Coronary artery (tissue), 2 donors: ENCODE results near the gene NKX1-2.

Experiments used
- DNase-seq: peaks from one replicate; pipeline ENCODE4 v3.0.0-alpha.2; 2017; ENCODE audit warnings: low spot score
- H3K27ac ChIP-seq, 2 donors: fragments of 200-600 bp; sonication (generic); one replicate each; pipeline ENCODE4 v1.5.1; 2016 to 2019
- H3K4me3 ChIP-seq: fragments of 200-600 bp; sonication (generic); 2 replicates; pipeline ENCODE4 v1.5.1; 2016; ENCODE audit warnings: mild to moderate bottlenecking, moderate library complexity
- CTCF ChIP-seq: fragments of 200-600 bp; sonication (generic); IDR thresholded peaks from one replicate; pipeline ENCODE4 v1.5.1; 2019; ENCODE audit warnings: antibody characterized with exemption

NKX1-2 gene

GRCh38 chr10:124450012-124450782 is at the start of gene NKX1-2:
NKX1-2 (minus strand) TSS chr10:124450035; CDS start chr10:124449943, 92 bp downstream.
- DNase-seq, result no peak
- Histone ChIP-seq H3K4me3 (peak within 1 kb of the TSS; percentile 39), H3K27ac (no peak within 1 kb of the TSS)
- no peak for TF ChIP-seq CTCF

GRCh38 chr10:124498056-124498455 is 48.2 kb upstream of the NKX1-2 start:
- no peak for TF ChIP-seq CTCF
- Histone ChIP-seq H3K27ac (no peak overlapping the region), H3K4me3 (no peak overlapping the region)
- no peak for DNase-seq

DNA sequence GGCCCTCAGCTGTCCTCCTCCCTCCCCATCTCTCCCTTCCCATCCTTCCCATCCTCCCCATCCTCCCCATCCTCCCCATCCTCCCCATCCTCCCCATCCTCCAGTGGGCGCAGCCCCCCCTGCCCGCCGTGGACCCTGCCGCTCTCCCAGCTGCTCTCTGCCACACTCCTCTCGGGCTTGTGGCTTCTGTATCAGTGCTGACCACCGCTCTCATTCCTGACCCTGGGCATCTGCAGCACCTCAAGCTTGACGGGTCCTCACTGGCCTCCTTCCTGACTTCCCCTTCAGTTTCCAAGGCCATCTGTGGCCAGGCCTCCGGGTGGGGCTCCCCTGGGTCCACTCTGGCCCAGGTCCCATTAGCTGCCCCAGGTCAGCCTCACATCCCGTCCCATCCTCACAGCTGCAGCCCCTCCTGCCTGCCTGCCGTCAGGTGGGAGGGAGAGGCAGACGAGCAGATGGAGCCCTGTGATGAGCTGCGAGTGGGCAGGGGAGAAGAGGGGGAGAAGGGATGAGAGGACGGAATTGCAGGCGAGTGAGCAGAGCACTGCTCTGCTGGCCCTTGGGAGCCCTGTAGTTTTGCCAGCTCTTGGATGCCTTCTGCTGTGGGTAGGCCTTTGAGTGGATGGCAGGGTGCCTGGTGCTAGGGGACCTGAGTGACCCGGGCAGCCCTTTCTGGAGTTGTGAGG is 47.5 kb upstream of the NKX1-2 start:
- no peak for TF ChIP-seq CTCF
- no peak for DNase-seq
- no peak overlapping the region for H3K27ac ChIP-seq
- no peak overlapping the region for H3K4me3 ChIP-seq

- DNase-seq, result no peak
- no peak for TF ChIP-seq CTCF
- Histone ChIP-seq H3K27ac (no peak overlapping the region), H3K4me3 (no peak overlapping the region)
Observed at GRCh38 chr10:124496620-124497019, 46.8 kb upstream of the NKX1-2 start.

- Histone ChIP-seq H3K4me3 (no peak overlapping the region), H3K27ac (no peak overlapping the region)
- no peak for DNase-seq
- TF ChIP-seq CTCF, result no peak
Observed at GRCh38 chr10:124496150-124496549, 46.3 kb upstream of the NKX1-2 start.

GRCh38 chr10:124495725-124496124 is 45.9 kb upstream of the NKX1-2 start:
- DNase-seq, result no peak
- H3K27ac ChIP-seq, result no peak overlapping the region
- no peak overlapping the region for H3K4me3 ChIP-seq
- no peak for TF ChIP-seq CTCF

GRCh38 chr10:124495162-124495561 is 45.3 kb upstream of the NKX1-2 start:
- no peak for TF ChIP-seq CTCF
- no peak for DNase-seq
- Histone ChIP-seq H3K4me3 (no peak overlapping the region), H3K27ac (no peak overlapping the region)
